Glutamatergic neuron (in vitro differentiated cells): ENCODE results near the gene DNAH14. TPM values are rescaled to one million over a fixed set of nuclear protein-coding genes. Genes with fewer than 3 reads are reported as not detected.
"Not testable (repeated sequence)": the region's sequence is repeated elsewhere in the genome, so short reads cannot be mapped to it uniquely, and the experiment has no call there.

ENCODE experiments used
- DNase-seq: peaks from one replicate; pipeline ENCODE4 v3.0.0; 2022
- H3K27ac Mint-ChIP-seq: one replicate; pipeline ENCODE4 v1.8.0; 2020; ENCODE audit warnings: mild to moderate bottlenecking, mixed read lengths, inconsistent platforms; ENCODE audit not compliant: unreplicated experiment
- H3K27me3 Mint-ChIP-seq: one replicate; pipeline ENCODE4 v1.8.0; 2020; ENCODE audit warnings: mild to moderate bottlenecking, moderate library complexity, mixed read lengths, inconsistent platforms; ENCODE audit not compliant: unreplicated experiment
- H3K36me3 Mint-ChIP-seq: one replicate; pipeline ENCODE4 v1.8.0; 2020; ENCODE audit warnings: mild to moderate bottlenecking, mixed read lengths, inconsistent platforms; ENCODE audit not compliant: unreplicated experiment
- H3K4me1 Mint-ChIP-seq: one replicate; pipeline ENCODE4 v1.8.0; 2020; ENCODE audit warnings: mild to moderate bottlenecking, low read depth, mixed read lengths, inconsistent platforms; ENCODE audit not compliant: unreplicated experiment
- H3K4me3 Mint-ChIP-seq: one replicate; pipeline ENCODE4 v1.8.0; 2020; ENCODE audit warnings: mild to moderate bottlenecking, mixed read lengths, inconsistent platforms; ENCODE audit not compliant: unreplicated experiment
- H3K9me3 Mint-ChIP-seq: one replicate; pipeline ENCODE4 v1.8.0; 2020; ENCODE audit warnings: mild to moderate bottlenecking, moderate library complexity, mixed read lengths, inconsistent platforms; ENCODE audit not compliant: unreplicated experiment
- total RNA-seq: library from RNA; stranded (reverse); fragmentation: NEBNext Ultra II Directional; extraction: Animal tissue kit (Norgen Biotek cat#: 25700); gene quantifications from one replicate; pipeline ENCODE4 v1.2.1, GENCODE V29; 2021; ENCODE audit not compliant: unreplicated experiment
- TF ChIP-seq, protein P1 (sequence below): fragments of 200-600 bp; sonication (generic); IDR thresholded peaks from one replicate; pipeline ENCODE4 v1.5.0; 2021; ENCODE audit not compliant: partially characterized antibody, unreplicated experiment

Gene DNAH14
- total RNA-seq, 1 donor from 2014 or later, result 36.6 TPM

DNA sequence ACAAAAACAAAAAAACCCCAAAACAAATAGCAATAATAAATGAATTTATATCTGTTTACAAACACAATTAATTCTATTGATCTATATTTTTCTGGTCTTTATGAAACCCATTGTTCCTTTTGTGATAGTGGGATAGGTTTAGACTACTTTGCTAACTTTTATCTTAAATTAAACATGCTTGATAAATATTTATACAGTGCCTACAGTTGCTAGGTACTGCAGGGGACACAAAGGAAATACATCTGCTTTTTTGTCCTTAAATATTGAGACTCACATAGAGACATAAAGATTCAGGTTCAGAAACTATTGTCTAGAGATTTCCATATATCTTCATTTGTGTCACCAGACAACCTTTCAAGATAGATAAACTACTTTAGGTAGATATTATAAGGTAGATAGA is 8.5 kb upstream of the DNAH14 start:
- H3K27me3 Mint-ChIP-seq, result no peaks in the 10 kb centered on the region
- H3K9me3 Mint-ChIP-seq, result no peaks in the 10 kb centered on the region
- no peak overlapping the region for H3K4me3 Mint-ChIP-seq
- H3K27ac Mint-ChIP-seq, result no peak overlapping the region
- TF ChIP-seq, protein P1, sequence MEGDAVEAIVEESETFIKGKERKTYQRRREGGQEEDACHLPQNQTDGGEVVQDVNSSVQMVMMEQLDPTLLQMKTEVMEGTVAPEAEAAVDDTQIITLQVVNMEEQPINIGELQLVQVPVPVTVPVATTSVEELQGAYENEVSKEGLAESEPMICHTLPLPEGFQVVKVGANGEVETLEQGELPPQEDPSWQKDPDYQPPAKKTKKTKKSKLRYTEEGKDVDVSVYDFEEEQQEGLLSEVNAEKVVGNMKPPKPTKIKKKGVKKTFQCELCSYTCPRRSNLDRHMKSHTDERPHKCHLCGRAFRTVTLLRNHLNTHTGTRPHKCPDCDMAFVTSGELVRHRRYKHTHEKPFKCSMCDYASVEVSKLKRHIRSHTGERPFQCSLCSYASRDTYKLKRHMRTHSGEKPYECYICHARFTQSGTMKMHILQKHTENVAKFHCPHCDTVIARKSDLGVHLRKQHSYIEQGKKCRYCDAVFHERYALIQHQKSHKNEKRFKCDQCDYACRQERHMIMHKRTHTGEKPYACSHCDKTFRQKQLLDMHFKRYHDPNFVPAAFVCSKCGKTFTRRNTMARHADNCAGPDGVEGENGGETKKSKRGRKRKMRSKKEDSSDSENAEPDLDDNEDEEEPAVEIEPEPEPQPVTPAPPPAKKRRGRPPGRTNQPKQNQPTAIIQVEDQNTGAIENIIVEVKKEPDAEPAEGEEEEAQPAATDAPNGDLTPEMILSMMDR, result no peak
- no peak for DNase-seq
- no peaks in the 10 kb centered on the region for H3K36me3 Mint-ChIP-seq
- no peaks in the 10 kb centered on the region for H3K4me1 Mint-ChIP-seq

GRCh38 chr1:224921354-224921753 is 8.1 kb upstream of the DNAH14 start:
- Mint-ChIP-seq H3K27me3 (no peaks in the 10 kb centered on the region), H3K9me3 (no peaks in the 10 kb centered on the region)

DNA sequence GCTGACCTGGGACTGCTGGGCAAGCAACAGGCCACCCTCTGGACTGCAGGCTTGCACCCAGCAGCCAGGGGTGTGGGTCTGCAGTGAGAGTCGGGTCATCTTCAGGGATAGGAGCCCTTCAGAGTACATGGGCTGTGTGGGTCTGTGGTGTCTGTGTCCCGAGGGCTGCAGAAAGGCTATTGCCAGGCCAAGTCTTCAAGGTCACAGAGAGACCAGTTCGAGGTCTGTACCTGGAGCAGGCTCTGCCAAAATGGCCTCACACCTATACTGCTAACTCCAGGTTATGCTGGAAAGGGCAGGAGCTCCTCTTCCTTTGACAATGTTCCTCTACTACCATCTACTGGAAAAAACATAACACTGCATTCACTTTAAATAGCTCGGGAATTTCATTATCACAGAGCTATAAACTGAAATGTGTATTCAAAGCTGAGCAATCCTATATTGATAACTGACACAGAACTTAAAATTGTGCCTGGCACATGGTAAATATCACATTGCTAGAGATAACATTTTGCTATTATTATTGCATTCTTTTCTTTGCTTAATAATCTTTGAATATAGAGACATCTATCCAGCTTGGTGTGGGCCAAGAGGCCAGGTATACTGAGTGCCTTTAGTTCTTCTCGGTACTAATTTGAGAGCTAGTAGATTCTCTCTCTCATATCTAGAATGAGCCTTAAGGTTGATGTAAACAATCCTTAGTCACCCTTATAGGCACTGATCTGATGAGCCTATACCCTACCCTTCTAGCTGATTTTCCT is 6.9 kb upstream of the DNAH14 start:
- Mint-ChIP-seq H3K27ac (no peak overlapping the region), H3K4me1 (no peaks in the 10 kb centered on the region), H3K27me3 (no peaks in the 10 kb centered on the region), H3K9me3 (no peaks in the 10 kb centered on the region), H3K36me3 (no peaks in the 10 kb centered on the region), H3K4me3 (no peak overlapping the region)
- DNase-seq, result no peak
- TF ChIP-seq, protein P1, result peak; percentile 68

More at GRCh38 chr1:224921354-224921753, 8.1 kb upstream of the DNAH14 start:
- Mint-ChIP-seq H3K27ac (no peak overlapping the region), H3K4me3 (no peak overlapping the region), H3K36me3 (no peaks in the 10 kb centered on the region), H3K4me1 (no peaks in the 10 kb centered on the region)
- TF ChIP-seq, protein P1, result no peak
- no peak for DNase-seq

DNA sequence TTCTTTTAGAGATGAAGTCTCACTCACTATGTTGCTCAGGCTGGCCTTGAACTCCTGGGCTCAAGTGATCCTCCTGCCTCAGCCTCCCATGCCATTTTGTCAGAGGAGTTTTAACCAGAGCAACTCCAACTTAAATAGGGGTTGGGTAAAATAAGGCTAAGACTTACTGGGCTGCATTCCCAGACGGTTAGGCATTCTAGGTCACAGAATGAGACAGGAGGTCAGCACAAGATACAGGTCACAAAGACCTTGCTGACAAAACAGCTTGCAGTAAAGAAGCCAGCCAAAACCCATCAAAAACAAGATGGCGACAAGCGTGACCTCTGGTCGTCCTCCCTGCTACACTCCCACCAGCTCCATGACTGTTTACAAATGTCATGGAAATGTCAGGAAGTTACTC is 5.7 kb upstream of the DNAH14 start:
- TF ChIP-seq, protein P1, result no peak
- Mint-ChIP-seq H3K4me1 (no peaks in the 10 kb centered on the region), H3K9me3 (no peaks in the 10 kb centered on the region), H3K27ac (no peak overlapping the region), H3K4me3 (no peak overlapping the region), H3K27me3 (no peaks in the 10 kb centered on the region), H3K36me3 (no peaks in the 10 kb centered on the region)
- DNase-seq, result no peak

- not testable (repeated sequence) for H3K27ac Mint-ChIP-seq, H3K36me3 Mint-ChIP-seq, DNase-seq, H3K4me3 Mint-ChIP-seq, H3K4me1 Mint-ChIP-seq, H3K27me3 Mint-ChIP-seq, H3K9me3 Mint-ChIP-seq
Measured at GRCh38 chr1:224927631-224928030, 1.8 kb upstream of the DNAH14 start.
